GM12875 (cell line): Measurements from ENCODE around the gene KDM1A.
"Not testable (repeated sequence)": the region's sequence is repeated elsewhere in the genome, so short reads cannot be mapped to it uniquely, and the experiment has no call there.

Source experiments
- H3K4me3 ChIP-seq: one replicate; pipeline ENCODE4 v1.5.1; 2011; ENCODE audit warnings: low read depth, low read length, control low read depth
- CTCF ChIP-seq: IDR thresholded peaks from 2 replicates; pipeline ENCODE4 v1.5.1; 2011; ENCODE audit warnings: low read depth, mild to moderate bottlenecking, control low read depth, inconsistent platforms, low read length, moderate library complexity, borderline replicate concordance; ENCODE audit not compliant: insufficient read depth

KDM1A gene

GRCh38 chr1:22976127-22976460, 43.2 kb upstream of the KDM1A start:
- no peak for TF ChIP-seq CTCF
- no peak overlapping the region for H3K4me3 ChIP-seq

- TF ChIP-seq CTCF: peak; percentile 80
- no peak overlapping the region for H3K4me3 ChIP-seq
Measured at GRCh38 chr1:22976461-22977243, 42.6 kb upstream of the KDM1A start.

GRCh38 chr1:22978299-22978698, 41.0 kb upstream of the KDM1A start:
- TF ChIP-seq CTCF: no peak

GRCh38 chr1:22980471-22980790, 38.8 kb upstream of the KDM1A start:
- not testable (repeated sequence) for H3K4me3 ChIP-seq

More at GRCh38 chr1:22978299-22978698, 41.0 kb upstream of the KDM1A start:
- H3K4me3 ChIP-seq: no peak overlapping the region

- H3K4me3 ChIP-seq: no peak overlapping the region
- no peak for TF ChIP-seq CTCF
Measured at GRCh38 chr1:22983944-22984343, 35.3 kb upstream of the KDM1A start.

GRCh38 chr1:22992384-22992783, 26.9 kb upstream of the KDM1A start:
- not testable (repeated sequence) for H3K4me3 ChIP-seq

- H3K4me3 ChIP-seq: not testable (repeated sequence)
Measured at GRCh38 chr1:22993220-22993795, 26.0 kb upstream of the KDM1A start.

- no peak overlapping the region for H3K4me3 ChIP-seq
- no peak for TF ChIP-seq CTCF
Measured at GRCh38 chr1:22995774-22996173, 23.5 kb upstream of the KDM1A start.

- H3K4me3 ChIP-seq: not testable (repeated sequence)
Measured at GRCh38 chr1:22997528-22997927, 21.7 kb upstream of the KDM1A start.

GRCh38 chr1:23000133-23000532, 19.1 kb upstream of the KDM1A start:
- H3K4me3 ChIP-seq: not testable (repeated sequence)

GRCh38 chr1:23002218-23002617, 17.1 kb upstream of the KDM1A start:
- H3K4me3 ChIP-seq: not testable (repeated sequence)
